ENCODE data around the gene OR6C70. TPM values are rescaled to one million over a fixed set of nuclear protein-coding genes. Genes with fewer than 3 reads are reported as not detected.
"Not testable (repeated sequence)": the region's sequence is repeated elsewhere in the genome, so short reads cannot be mapped to it uniquely, and the experiment has no call there.

The OR6C70 gene
- total and polyA plus RNA-seq, 2 of the 13 experiments (the other 11 are each of a cell fraction or from before 2014, with no cell fraction given), result not detected

DNA sequence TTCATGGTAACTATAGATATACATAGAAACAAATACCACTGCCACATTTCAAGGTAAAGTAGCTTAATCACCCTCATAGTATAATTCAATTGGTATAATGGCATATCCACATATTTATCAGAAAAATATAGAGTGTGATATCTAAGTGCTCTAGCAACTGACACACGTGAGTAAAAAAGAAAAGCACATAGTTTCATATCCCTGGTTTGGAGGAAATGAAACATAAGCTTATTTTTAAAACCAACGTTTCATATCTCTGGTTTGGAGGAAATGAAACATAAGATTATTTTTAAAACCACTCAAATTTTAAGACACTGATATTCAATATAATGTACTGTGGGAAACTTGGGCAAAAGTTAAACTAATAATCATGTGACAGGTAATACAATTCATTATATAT is 2.1 kb downstream of the OR6C70 start:
- ChIA-PET CTCF (ENCODE audit: low intra/inter-chr PET ratio, low total read pairs) (no interaction called here), POLR2A (no interaction called here)
- H3K9ac ChIP-seq (ENCODE audit: insufficient read depth, low read depth, low read length), result no peak overlapping the region
- DNase-seq (ENCODE audit: low spot score), result no peak
- 3% methylated on average over 2 of the region's 2 CpGs for WGBS (ENCODE audit: low lambda C conversion rate)
- no peaks in the 10 kb centered on the region for H3K27me3 ChIP-seq (ENCODE audit: control insufficient read depth in 1 of 2, insufficient read depth in 2 of 2, low read length in 2 of 2)
- no peaks in the 10 kb centered on the region for H4K20me1 ChIP-seq (ENCODE audit: insufficient read depth, low read length)
- no peak overlapping the region for H3K4me3 ChIP-seq (replicated peaks in 1 of 3; ENCODE audit: insufficient read depth in 1 of 3, low read depth in 2 of 3, low read length in 3 of 3)
- intact Hi-C loops (cut with micrococcal nuclease; ENCODE audit: unreplicated experiment) (no loop called here), in situ Hi-C loops (cut with HindIII; ENCODE audit: extremely low pct_ligation_motif_present, low pct_unique_long_range_greater_than_20kb) (no loop called here)
- no peak overlapping the region for H3K4me2 ChIP-seq (ENCODE audit: low read depth, low read length)
- no peaks in the 10 kb centered on the region for H3K4me1 ChIP-seq (ENCODE audit: insufficient read depth, low read length)
- FAIRE-seq, result no peak
- no TSS peak for BruUV-seq (replicated peaks)
- ATAC-seq, result no peak
- H3K36me3 ChIP-seq (replicated peaks in 1 of 2; ENCODE audit: control insufficient read depth in 1 of 2, insufficient read depth in 2 of 2, low read length in 2 of 2), result no peaks in the 10 kb centered on the region
- H3K9me3 ChIP-seq (ENCODE audit: low read length), result no peaks in the 10 kb centered on the region
- H2AFZ ChIP-seq (ENCODE audit: low read length), result no peak overlapping the region
- no peak overlapping the region for H3K27ac ChIP-seq (ENCODE audit: extremely low read length, insufficient read depth, low read length)
- no peak for TF ChIP-seq ZSCAN9 (CRISPR knock-in tag; IDR thresholded peaks at IDR 0.05; ENCODE audit: borderline replicate concordance)
- no peak for TF ChIP-seq ZNF326 (CRISPR knock-in tag; IDR thresholded peaks at IDR 0.05; ENCODE audit: borderline replicate concordance)
- TF ChIP-seq, protein P1, sequence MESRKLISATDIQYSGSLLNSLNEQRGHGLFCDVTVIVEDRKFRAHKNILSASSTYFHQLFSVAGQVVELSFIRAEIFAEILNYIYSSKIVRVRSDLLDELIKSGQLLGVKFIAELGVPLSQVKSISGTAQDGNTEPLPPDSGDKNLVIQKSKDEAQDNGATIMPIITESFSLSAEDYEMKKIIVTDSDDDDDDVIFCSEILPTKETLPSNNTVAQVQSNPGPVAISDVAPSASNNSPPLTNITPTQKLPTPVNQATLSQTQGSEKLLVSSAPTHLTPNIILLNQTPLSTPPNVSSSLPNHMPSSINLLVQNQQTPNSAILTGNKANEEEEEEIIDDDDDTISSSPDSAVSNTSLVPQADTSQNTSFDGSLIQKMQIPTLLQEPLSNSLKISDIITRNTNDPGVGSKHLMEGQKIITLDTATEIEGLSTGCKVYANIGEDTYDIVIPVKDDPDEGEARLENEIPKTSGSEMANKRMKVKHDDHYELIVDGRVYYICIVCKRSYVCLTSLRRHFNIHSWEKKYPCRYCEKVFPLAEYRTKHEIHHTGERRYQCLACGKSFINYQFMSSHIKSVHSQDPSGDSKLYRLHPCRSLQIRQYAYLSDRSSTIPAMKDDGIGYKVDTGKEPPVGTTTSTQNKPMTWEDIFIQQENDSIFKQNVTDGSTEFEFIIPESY (CRISPR knock-in tag; IDR thresholded peaks at IDR 0.05), result no peak
- no peak for TF ChIP-seq RBAK (CRISPR knock-in tag; IDR thresholded peaks at IDR 0.05)
- TF ChIP-seq IKZF1 (IDR thresholded peaks at IDR 0.05), result no peak
- no peaks in the 10 kb centered on the region for H3K79me2 ChIP-seq (ENCODE audit: insufficient read depth, low read length)

DNA sequence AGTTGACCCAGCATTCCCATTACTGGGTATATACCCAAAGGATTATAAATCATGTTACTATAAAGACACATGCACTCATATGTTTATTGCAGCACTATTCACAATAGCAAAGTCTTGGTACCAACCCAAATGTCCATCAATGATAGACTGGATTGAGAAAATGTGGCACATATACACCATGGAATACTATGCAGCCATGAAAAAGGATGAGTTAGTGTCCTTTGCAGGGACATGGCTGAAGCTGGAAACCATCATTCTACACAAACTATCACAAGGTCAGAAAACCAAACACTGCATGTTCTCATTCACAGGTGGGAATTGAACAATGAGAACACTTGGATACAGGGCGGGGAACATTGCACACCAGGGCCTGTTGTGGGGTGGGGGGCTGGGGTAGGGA is 5.0 kb downstream of the OR6C70 start:
- H3K4me2 ChIP-seq (ENCODE audit: low read depth, low read length); FAIRE-seq; H3K9me3 ChIP-seq (ENCODE audit: low read length); H3K27ac ChIP-seq (ENCODE audit: extremely low read length, insufficient read depth, low read length); H3K9ac ChIP-seq (ENCODE audit: insufficient read depth, low read depth, low read length); intact Hi-C loops (cut with micrococcal nuclease; ENCODE audit: unreplicated experiment); H3K36me3 ChIP-seq (replicated peaks in 1 of 2; ENCODE audit: control insufficient read depth in 1 of 2, insufficient read depth in 2 of 2, low read length in 2 of 2); in situ Hi-C loops (cut with HindIII; ENCODE audit: extremely low pct_ligation_motif_present, low pct_unique_long_range_greater_than_20kb); BruUV-seq (replicated peaks); DNase-seq (ENCODE audit: low spot score); H4K20me1 ChIP-seq (ENCODE audit: insufficient read depth, low read length); H3K4me3 ChIP-seq (replicated peaks in 1 of 3; ENCODE audit: insufficient read depth in 1 of 3, low read depth in 2 of 3, low read length in 3 of 3); H3K27me3 ChIP-seq (ENCODE audit: control insufficient read depth in 1 of 2, insufficient read depth in 2 of 2, low read length in 2 of 2); POLR2A ChIA-PET; CTCF ChIA-PET (ENCODE audit: low intra/inter-chr PET ratio, low total read pairs); ATAC-seq; H2AFZ ChIP-seq (ENCODE audit: low read length); H3K79me2 ChIP-seq (ENCODE audit: insufficient read depth, low read length); H3K4me1 ChIP-seq (ENCODE audit: insufficient read depth, low read length): not testable (repeated sequence)
- 75% methylated on average over 1 of the region's 1 CpG for WGBS (ENCODE audit: low lambda C conversion rate)
